Hematopoietic multipotent progenitor cell treated with erythropoietin and hydrocortisone succinate and interleukin-3 and kit ligand, for 17 days (in vitro differentiated cells): ENCODE results near the gene ARHGEF17.

Source experiments
- DNase-seq: peaks from one replicate; pipeline ENCODE4 v3.0.0-alpha.2; 2015; ENCODE audit warnings: low spot score

ARHGEF17 gene

DNA sequence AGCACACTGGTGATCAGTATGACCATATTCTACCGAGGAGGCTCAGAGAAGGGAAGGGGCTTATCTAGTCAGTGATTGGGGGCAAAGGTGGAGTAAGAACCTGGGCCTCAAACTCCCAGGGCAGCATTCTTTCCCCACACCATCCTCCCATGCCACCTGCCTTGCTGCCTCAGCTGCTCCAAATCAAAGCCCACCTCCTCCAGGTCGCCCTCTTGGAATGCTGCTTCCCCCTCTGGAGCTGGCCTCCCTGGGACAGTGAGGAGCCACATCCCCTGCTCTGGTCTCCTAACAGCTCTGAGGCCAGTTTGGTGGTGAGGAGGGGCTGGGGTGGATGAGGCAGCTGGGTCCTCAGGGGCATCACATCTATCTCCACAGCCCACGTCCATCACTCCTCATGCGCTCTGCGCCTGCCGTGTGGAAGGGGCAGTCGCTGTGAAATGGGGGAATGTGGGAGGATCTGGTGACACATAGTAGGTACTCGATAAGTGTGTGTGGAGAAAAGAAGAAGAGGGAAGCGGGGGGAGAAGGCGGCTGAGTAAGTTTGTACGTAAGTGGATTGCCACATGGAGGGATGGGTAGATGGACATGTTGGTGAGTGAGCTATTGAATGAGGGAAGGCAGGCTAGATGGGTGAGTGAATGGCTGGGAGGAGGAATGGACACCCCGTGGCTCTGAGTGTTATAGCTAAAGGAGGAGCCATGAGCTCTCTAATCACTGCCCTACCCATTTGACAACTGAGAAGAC lies 16.1 kb upstream of the ARHGEF17 start:
- DNase-seq = no peak

DNA sequence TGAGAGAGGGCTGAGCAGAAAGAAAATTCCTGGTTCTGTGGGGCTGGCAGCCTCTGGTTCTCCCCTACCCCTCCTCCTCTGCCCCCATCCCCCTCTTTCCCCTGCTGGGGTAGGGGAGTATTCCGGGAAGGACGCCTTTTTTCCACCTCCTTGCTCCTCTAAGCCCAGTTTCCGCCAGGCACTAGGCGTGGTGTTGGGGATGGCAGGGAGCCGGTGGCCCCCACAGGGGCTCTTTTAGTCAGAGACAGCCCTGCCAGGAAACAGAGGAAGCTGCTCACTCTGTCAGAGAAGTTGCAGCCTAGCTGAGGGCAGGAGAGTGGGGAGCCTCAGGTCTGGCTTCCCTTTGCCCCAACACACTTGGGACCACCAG lies 15.6 kb upstream of the ARHGEF17 start:
- no peak for DNase-seq

GRCh38 chr11:73293356-73293936 lies 14.6 kb upstream of the ARHGEF17 start:
- DNase-seq = no peak

DNA sequence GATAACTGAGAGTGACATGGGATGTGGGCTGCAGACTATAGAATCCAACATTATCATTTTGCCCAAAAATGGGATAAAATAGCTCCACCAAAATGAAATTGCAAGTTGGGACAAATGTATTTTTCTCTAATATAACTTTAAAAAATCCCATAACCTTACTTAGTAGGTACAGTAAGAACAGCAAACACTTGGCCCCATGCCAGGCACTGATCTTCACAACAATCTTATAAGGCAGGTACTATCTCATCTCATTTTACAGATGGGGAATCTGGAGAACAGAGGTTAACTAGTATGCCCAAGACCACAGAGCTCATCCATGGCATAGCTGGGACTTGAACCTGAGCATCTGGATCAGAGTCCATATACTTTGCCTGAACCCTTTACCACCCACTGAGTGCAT lies 13.5 kb upstream of the ARHGEF17 start:
- no peak for DNase-seq

DNA sequence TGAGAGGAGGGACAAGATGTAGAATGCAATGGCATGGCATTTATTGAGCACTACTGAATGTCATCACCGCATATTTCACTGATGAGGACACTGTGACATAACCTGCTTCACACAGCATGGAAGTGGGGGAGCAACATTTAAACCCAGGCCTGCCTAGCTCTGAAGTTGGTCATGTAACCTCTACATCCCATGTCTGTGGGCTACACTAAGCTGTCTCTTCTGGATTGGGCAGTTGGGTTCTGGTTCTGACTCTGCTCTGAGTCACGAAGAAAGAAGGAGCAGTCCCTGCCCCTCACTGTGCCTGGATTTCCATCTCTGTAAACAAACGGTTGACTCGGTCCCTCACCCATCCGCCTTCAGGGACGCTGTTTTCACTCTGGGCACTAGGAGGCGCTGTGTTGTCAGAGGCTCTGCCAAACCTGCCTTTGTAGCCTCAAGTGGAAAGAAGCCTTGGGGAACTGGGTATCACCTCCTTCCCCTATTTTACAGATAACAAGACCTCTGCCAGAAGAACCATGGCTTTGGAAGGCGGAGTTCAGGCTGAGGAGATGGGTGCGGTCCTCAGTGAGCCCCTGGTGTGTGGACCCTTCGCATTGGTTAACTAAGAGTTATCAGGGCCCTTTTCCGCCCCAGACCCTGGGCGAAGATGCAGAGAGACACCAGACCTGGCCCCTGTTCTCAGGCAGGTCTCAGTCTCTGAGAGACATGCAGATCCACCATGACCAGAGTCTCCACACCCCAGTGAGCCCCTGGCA lies 12.7 kb upstream of the ARHGEF17 start:
- DNase-seq = peak; percentile 71

DNA sequence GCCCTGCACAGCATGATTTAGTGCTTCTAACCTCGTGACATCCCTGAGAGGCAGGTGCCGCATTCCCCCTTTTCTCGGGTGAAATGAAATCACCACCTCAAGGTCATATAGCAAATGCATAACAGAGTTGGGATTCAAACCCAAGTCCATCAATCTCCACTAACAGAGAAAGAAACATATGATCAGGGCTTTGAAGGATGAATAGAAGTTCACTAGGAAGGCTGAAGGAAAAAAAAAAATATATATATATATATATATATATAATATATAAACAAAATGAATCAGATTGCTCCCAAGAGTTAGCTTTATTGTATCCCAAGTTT lies 12.1 kb upstream of the ARHGEF17 start:
- no peak for DNase-seq

- DNase-seq = no peak
Measured at GRCh38 chr11:73296501-73297230, 11.4 kb upstream of the ARHGEF17 start.

GRCh38 chr11:73297231-73297590 lies 10.9 kb upstream of the ARHGEF17 start:
- DNase-seq = no peak

DNA sequence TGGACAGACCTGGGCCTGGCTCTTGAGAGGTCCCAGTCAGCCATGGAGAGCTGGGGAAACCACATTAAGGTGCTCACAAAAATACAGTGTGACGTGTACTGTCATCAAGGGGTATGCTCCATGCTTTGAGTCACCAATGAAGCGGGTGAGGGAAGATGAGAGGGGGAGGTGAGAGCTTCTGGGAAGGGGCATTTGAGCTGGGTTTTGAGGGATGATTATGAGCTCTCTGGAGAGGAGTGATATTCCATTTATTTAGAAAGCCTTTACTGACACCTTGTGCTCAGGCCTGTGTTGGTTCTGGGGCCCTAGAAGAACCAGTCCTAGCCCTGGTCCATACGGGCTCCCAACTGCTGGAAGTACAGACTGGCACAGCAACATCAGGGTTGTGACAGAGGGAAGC lies 10.4 kb upstream of the ARHGEF17 start:
- no peak for DNase-seq

GRCh38 chr11:73298233-73298632 lies 9.8 kb upstream of the ARHGEF17 start:
- no peak for DNase-seq

GRCh38 chr11:73299751-73300150 lies 8.3 kb upstream of the ARHGEF17 start:
- no peak for DNase-seq

DNA sequence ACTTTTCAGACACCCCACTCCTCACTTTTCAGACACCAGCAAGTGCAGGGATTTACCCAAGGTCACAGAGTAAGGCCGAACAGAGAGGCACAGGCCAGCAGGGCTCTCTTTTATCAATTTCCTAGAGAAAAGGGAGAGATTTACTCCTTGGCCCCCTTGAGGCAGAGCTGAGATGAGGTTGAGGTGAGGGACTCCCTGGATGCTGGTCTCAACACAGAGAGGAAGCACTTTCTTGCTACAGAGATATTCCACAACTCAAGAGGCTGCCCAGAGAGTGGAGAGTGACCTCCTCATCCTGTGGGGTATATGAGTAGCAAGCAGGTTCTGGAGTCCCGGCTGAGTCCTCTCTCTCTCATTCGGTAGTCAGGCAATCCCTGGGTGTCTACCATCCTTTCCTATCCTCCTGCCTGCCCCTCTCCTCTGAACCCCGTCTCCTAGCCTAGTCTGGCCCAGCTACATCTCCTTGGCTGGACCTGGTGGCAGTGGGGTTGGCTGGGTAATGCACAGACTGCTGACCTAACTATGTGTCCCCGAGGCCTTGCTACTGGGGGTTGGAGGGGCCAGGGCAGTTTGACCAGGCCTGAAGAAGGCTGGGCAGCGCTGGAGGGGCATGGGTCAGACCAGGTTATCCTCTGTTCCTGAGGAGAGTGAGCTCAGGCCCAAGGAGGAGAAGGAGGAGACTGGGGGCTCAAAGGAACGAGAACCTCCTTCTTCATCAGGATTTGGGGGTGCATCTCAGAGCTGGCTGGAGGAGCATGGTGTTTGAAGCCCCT lies 1.8 kb upstream of the ARHGEF17 start:
- DNase-seq = no peak

DNA sequence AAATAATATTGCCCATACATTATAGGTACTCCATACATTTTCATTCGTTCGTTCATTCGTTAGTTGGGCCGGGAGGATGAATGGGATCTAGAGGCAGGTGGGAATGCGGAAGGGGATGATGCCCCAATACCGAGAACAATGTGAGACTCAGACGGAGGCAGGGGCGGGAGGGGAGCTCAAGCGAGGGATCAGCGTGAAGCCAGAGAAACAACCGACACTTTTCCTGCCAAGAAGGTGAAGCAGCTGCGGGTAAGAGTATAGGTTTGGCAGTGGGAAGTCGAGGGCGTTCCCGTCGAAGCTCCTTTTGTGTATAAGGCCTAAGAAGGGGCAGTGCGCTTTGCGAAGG lies 1.1 kb upstream of the ARHGEF17 start:
- DNase-seq = no peak

DNA sequence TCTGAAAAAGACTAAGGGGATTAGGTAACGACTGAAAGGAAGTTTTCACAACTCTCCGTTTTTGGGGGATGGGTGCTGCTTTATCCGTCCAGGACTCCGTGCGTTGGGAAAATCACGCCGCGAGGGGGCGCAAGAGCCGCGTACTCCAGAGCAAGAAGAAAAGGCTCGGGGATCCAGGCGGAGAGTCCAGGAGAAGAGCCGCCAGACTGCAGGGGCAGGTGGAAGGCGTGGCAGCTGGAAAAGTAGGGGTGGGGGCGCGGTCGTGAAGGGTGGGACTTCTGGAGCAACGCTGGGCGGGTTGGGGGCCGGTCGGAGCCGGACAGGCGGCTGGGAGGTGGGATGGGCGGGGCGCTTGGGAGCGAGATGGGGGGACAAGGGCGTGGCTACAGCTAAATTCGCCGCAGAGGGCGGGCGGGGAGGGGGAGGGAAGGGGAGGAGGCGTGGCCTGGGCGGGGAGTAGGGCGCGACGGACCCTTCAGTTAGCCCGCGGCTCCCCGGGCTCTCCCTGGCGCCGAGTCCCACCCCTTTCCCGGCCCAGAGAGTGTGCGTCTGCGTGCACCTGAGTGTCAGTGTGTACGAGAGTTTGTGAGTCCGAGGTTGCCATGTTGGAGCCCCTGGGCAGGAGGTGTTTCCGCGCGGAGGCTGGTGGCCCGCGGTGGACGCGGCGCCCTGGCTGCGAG lies 613 bp upstream of the ARHGEF17 start:
- DNase-seq = peak; percentile 70

GRCh38 chr11:73308961-73309919 lies 1.2 kb downstream of the ARHGEF17 start:
- DNase-seq = no peak

DNA sequence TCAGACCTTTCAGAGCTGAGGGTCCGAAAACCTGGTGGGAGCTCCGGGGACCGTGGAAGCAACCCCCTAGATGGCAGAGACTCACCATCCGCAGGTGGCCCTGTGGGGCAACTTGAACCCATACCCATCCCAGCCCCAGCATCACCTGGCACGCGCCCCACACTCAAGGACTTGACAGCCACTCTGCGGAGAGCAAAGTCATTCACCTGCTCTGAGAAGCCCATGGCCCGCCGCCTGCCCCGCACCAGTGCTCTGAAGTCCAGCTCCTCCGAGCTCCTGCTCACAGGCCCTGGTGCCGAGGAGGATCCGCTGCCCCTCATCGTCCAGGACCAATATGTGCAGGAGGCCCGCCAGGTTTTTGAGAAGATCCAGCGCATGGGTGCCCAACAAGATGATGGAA lies 2.0 kb downstream of the ARHGEF17 start:
- DNase-seq = no peak

- no peak for DNase-seq
Measured at GRCh38 chr11:73310661-73311393, 2.8 kb downstream of the ARHGEF17 start.

DNA sequence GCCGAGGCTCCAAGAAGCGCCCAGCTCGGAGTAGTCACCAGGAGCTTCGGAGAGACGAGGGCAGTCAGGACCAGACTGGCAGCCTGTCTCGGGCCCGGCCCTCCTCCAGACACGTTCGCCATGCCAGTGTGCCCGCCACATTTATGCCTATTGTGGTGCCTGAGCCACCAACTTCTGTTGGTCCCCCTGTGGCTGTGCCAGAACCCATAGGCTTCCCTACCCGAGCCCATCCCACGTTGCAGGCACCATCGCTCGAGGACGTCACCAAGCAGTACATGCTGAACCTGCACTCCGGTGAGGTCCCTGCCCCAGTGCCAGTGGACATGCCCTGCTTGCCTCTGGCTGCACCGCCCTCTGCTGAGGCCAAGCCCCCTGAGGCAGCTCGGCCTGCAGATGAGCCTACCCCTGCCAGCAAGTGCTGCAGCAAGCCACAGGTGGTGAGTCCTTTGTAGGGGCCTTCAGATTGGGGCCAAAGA lies 3.4 kb downstream of the ARHGEF17 start:
- no peak for DNase-seq

GRCh38 chr11:73312036-73312435 lies 4.0 kb downstream of the ARHGEF17 start:
- no peak for DNase-seq
